HG03520 (cell line): Measurements from ENCODE around the gene CCDC91.
"Not testable (repeated sequence)": the region's sequence is repeated elsewhere in the genome, so short reads cannot be mapped to it uniquely, and the experiment has no call there.

Experiments used
- ATAC-seq: cut with Tn5 transposase; IDR thresholded peaks from one replicate; pipeline ENCODE4 v1.9.1; 2021; ENCODE audit warnings: mild to moderate bottlenecking, moderate library complexity; ENCODE audit not compliant: unreplicated experiment

CCDC91 gene

GRCh38 chr12:28351414-28351813 is 161.2 kb downstream of the CCDC91 start:
- ATAC-seq, result no peak

GRCh38 chr12:28355161-28355560 is 164.9 kb downstream of the CCDC91 start:
- no peak for ATAC-seq

- ATAC-seq, result no peak
Measured at GRCh38 chr12:28360253-28360652, 170.0 kb downstream of the CCDC91 start.

DNA sequence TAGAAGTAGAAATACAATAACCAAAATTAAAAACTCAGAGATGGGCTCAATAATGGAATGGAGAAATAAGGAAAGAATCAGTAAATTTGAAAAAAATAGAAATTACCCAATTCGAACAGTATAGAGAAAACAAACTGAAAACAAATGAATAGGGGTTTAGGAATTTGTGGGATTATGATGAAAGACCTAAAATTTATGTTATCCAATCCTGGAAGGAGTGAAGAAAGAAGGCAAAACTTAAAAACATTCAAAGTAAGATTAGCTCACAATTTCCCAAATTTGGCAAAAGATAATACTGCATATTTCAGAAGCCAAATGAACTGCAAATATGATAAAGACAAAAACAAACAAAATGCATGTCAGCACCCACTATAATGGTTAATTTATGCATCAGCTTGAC is 177.1 kb downstream of the CCDC91 start:
- ATAC-seq, result no peak

DNA sequence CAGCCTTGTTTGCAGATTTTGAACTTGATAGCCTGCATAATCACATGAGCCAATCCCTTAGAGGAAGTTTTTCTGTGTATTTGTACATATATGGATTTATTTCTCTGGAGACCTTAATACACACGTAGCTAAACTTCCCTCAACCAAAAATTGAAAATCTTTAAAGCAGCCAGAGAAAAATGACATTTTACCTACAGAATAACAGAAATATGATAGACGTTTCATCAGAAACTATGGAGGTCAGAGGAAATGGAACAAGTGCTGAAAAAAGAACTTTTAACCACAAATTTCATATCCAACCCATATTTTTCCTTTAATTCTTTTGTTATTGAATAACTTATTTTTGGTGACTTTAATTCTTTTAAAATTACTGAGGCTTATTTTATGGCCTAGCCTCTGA is 177.7 kb downstream of the CCDC91 start:
- ATAC-seq, result no peak

DNA sequence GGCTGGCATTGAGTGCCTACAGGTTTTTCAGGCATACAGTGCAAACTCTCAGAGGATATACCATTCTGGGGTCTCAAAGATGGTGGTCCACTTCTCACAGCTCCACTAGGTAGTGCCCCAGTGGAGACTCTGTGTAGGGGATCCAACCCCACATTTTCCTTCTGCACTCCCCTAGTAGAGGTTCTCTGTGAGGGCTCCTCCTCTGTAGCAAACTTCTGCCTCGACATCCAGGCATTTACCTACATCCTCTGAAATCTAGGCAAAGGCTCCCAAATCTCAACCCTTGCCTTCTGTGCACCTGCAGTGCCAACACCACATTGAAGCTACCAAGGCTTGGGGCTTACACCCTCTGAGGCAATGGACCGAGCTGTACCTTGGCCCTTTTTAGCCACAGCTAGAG is 179.2 kb downstream of the CCDC91 start:
- no peak for ATAC-seq

- no peak for ATAC-seq
Measured at GRCh38 chr12:28374556-28374955, 184.3 kb downstream of the CCDC91 start.

DNA sequence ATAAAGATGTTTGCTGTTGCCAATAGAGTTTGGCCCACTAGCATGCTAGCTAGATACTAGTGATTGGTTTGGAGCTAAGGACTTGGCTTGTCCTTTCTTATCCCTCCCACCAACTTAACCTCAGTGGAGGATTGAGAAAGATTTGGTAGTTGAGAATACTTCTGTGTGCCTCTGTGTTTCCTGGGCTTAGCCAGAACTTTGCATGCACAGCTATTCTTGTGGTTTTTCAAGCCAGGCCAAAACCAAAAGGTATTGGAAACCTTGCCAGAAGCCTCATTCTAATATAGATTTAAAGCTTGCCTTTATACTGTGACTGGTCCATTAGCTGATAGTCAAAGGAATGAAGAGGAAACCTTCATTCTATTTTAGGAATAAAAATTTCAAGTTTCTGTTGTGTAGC is 188.5 kb downstream of the CCDC91 start:
- no peak for ATAC-seq

- ATAC-seq, result not testable (repeated sequence)
Measured at GRCh38 chr12:28379779-28380178, 189.5 kb downstream of the CCDC91 start.

DNA sequence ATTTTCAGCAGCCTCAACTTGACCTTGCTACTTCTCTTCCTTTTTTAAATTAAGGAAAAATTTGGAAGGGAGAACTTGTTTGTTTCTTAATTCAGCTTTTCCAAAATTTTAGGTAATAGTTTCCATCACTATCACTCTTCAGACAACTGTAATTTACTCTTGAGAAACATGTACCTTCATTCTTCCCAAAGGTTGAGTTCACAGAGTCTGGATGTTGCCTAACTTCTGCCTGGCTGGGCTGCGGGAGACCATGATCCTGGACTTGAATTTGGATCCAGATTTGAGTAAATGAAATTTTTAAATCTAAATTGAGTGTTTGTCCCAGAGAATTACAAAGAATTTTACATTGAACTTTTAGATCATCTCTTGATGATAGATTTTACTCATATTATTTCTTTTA is 193.1 kb downstream of the CCDC91 start:
- ATAC-seq, result no peak

GRCh38 chr12:28388879-28389278 is 198.6 kb downstream of the CCDC91 start:
- ATAC-seq, result no peak

DNA sequence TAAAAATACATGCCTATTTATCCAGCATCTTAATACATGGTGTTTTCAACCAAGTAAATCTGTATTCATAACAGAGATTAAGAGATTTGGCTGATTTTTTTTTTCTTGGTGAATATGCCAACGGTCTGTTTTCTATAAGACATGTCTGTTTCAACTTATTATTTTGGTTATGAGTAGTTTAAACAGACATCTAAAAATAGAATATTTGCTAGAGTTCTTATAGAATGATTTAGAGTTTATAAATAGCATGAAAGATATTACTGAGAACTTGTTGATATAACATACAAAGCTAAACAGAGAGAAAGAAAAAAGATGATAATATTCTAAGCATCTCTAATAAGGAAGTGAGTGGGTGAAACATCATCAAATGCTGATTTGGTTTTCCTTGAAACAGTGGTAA is 199.9 kb downstream of the CCDC91 start:
- ATAC-seq, result no peak

DNA sequence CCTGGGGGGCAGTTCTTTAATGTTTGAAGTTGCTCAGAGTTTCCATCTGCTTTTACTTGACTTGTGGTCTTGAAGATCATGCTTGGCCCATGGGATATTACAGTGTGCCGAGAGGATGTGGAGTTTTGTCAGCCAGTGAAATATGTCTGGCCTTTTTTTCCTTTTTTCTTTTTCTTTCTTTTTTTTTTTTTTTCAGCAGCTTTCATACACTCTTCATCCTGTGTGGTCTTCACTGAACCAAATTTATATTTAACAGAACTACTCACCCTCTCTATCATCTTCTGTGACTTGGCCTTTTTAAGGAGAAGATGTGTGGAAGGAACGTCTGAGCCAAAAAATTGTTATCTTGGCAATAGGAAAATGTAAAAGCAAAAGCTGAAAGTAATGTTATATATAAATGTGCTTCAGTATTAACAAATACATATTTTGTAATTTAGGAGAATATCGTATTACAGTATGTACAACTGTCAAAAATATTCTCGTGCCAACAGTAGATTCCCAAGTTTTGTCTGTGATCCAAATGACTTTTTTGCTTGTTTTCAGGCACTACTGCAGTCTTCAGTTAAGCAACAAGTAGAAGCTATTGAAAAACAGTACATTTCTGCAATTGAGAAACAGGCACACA is 200.6 kb downstream of the CCDC91 start:
- no peak for ATAC-seq

DNA sequence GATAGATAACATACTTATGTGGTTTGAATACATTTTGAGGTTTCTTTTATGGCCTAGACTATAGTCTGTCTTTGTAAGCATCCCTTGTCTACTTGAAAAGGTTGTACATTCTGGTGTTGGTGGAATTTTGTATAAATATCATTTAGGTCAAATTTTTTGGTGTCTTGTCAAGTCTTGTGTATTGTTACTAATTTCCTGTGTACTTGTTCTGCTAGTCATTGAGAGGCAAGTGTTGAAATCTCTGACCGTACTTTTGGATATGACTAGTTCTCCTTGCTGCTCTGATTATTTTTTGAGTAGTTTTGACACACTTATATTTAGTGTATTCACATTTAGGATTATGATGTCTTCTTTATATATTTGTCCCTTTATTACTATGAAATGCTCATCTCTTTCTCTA is 219.6 kb downstream of the CCDC91 start:
- ATAC-seq, result no peak

DNA sequence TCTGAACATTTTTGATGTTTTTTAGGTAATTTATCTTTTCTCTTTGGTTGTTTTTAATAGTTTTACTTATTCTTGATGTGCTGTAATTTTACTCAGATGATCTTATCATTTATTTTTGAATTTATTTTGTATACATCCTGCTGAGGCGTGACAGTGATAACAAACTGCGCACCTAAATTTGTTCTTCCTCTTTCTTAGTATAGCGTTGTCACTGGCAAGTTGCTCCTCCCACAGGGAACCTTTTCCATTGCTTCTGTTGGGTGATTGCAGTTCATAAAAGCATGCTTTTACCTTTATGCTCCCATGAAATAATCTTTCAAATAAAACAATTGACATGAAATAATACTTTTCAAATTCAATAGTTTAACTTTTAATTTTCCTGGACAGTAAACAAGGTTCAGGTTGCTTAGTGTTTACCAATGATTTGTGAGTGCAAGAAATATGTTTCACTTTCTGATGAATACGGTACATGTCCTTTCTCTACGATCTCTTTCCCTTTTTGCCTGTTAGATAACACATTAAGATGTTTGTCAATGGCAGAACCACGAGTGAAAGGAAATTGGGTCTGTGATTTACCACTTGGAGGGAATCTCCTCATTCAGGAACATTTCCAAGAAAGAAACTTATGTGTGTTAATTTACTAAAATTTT is 223.3 kb downstream of the CCDC91 start:
- peak; percentile 84 for ATAC-seq

GRCh38 chr12:28415755-28416154 is 225.5 kb downstream of the CCDC91 start:
- no peak for ATAC-seq

DNA sequence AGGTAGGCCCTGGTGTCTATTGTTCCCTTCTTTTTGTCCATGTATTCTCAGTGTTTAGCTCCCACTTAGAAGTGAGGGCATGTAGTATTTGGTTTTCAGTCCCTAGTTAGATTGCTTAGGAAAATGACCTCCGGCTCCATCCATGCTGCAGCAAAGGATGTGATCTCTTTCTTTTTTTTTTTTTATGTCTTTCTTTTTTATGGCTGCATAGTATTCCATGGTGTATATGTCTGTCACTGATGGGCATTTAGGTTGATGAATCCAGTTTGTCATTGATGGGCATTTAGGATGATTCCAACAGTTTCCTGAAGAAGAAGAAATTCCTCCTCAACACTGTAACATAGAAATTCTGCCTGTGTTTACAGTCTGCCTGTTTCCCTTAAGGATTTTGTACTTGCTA is 231.1 kb downstream of the CCDC91 start:
- ATAC-seq, result no peak

DNA sequence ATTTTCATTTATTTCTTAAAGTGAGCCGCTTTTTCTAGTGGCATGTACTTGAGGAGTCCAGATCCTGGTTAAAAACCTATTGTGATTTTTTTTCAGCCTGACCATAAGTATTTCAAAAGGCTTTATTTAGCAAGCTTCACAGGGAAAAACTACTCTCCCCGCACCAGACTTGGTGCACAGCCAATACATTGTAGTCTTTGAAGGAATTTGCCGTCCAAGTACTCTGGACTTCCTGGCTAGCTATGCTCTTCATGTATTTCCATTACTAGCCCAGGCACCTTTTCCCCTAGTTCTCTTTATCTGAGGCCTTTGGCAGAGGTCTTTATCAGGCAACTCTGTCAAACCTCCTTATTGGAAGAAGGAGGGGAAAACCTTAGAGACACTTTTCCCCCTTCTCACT is 234.7 kb downstream of the CCDC91 start:
- ATAC-seq, result no peak

GRCh38 chr12:28425526-28425925 is 235.3 kb downstream of the CCDC91 start:
- no peak for ATAC-seq

- ATAC-seq, result no peak
Measured at GRCh38 chr12:28427046-28427445, 236.8 kb downstream of the CCDC91 start.

DNA sequence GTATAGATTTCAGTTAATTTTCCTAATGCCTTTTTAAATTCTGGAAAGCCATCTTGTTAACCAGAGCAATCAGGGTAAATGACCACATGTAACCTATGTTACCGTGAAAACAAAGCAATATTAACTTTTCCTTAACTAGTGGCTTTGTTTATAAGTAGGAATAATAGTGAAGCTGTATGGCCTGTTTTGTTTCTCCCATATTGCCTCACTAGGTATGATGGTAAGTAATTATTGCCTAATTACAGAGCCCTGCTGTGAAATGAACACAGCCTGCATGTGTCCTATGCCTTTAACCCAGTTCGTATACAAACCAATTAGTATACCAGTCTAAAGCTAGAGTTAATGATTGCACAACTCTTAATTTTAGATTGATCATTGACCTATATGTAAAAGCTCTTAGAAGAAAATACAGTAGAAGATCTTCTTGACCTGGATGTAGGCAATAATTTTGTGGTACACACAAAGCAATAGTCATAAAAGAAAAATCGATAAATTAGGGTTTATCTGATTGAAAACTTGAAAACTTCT is 249.9 kb downstream of the CCDC91 start:
- no peak for ATAC-seq

GRCh38 chr12:28442101-28442500 is 251.8 kb downstream of the CCDC91 start:
- no peak for ATAC-seq

- ATAC-seq, result no peak
Measured at GRCh38 chr12:28443337-28443736, 253.1 kb downstream of the CCDC91 start.
